Measurements from ENCODE around the gene TPRG1. TPM values are rescaled to one million over a fixed set of nuclear protein-coding genes. Genes with fewer than 3 reads are reported as not detected.
"Not testable (repeated sequence)": the region's sequence is repeated elsewhere in the genome, so short reads cannot be mapped to it uniquely, and the experiment has no call there.

The TPRG1 gene
- polyA plus RNA-seq, 1 experiment: 0.42 TPM

- Histone ChIP-seq H3K27me3 (ENCODE audit: control insufficient read depth, insufficient read depth, low read length) (no peaks in the 10 kb centered on the region), H3K4me3 (ENCODE audit: low read depth, low read length) (no peak overlapping the region), H3K27ac (ENCODE audit: low read depth, low read length) (no peak overlapping the region), H3K9me3 (ENCODE audit: control insufficient read depth, insufficient read depth, low read length) (no peaks in the 10 kb centered on the region)
- no peak for TF ChIP-seq CTCF (IDR thresholded peaks at IDR 0.05; ENCODE audit: low read depth, low read length)
- ChIA-PET POLR2A (no interaction called here), CTCF (no interaction called here)
- DNase-seq (ENCODE audit: low read depth, low spot score): no peak
Measured at GRCh38 chr3:189322339-189322738, 150.6 kb downstream of the TPRG1 start.

GRCh38 chr3:189324538-189325138 lies 152.9 kb downstream of the TPRG1 start:
- Histone ChIP-seq H3K27ac (ENCODE audit: low read depth, low read length) (no peak overlapping the region), H3K27me3 (ENCODE audit: control insufficient read depth, insufficient read depth, low read length) (no peaks in the 10 kb centered on the region), H3K4me3 (ENCODE audit: low read depth, low read length) (no peak overlapping the region), H3K9me3 (ENCODE audit: control insufficient read depth, insufficient read depth, low read length) (no peaks in the 10 kb centered on the region)
- POLR2A ChIA-PET: interaction anchor here (0.6 kb wide), 1 partner anchor 1518 kb away, joined by 3 read pairs; no protein-coding TSS in a partner anchor
- peak; percentile 26 for DNase-seq (ENCODE audit: low read depth, low spot score)
- TF ChIP-seq CTCF (IDR thresholded peaks at IDR 0.05; ENCODE audit: low read depth, low read length): no peak
- CTCF ChIA-PET: no interaction called here

GRCh38 chr3:189325454-189325853 lies 153.7 kb downstream of the TPRG1 start:
- Histone ChIP-seq H3K9me3 (ENCODE audit: control insufficient read depth, insufficient read depth, low read length) (no peaks in the 10 kb centered on the region), H3K27me3 (ENCODE audit: control insufficient read depth, insufficient read depth, low read length) (no peaks in the 10 kb centered on the region), H3K4me3 (ENCODE audit: low read depth, low read length) (no peak overlapping the region), H3K27ac (ENCODE audit: low read depth, low read length) (no peak overlapping the region)
- POLR2A ChIA-PET: no interaction called here
- no peak for TF ChIP-seq CTCF (IDR thresholded peaks at IDR 0.05; ENCODE audit: low read depth, low read length)
- no peak for DNase-seq (ENCODE audit: low read depth, low spot score)
- CTCF ChIA-PET: no interaction called here

GRCh38 chr3:189329630-189330029 lies 157.9 kb downstream of the TPRG1 start:
- H3K4me3 ChIP-seq (ENCODE audit: low read depth, low read length); POLR2A ChIA-PET; DNase-seq (ENCODE audit: low read depth, low spot score); CTCF ChIA-PET; H3K9me3 ChIP-seq (ENCODE audit: control insufficient read depth, insufficient read depth, low read length); H3K27ac ChIP-seq (ENCODE audit: low read depth, low read length); H3K27me3 ChIP-seq (ENCODE audit: control insufficient read depth, insufficient read depth, low read length): not testable (repeated sequence)

DNA sequence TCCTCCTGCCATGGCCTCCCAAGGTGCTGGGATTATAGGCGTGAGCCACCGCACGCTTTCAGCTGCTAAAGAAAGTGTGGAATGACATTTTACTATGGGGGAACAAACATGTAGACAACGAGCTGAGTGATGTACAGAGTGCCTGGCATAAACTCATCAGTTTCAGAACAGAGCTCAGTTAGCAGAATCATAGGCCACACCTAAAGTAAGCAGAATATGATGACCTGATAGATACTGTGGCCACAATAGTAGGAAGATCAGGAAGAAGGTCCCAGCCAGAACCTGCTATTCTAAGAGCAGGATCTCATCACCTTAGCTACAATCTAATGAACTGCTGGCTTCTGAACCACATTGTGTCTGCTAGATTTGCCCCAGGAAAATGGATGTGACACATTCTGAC lies 158.3 kb downstream of the TPRG1 start:
- H3K27ac ChIP-seq (ENCODE audit: low read depth, low read length): no peak overlapping the region
- ChIA-PET POLR2A (no interaction called here), CTCF (no interaction called here)
- no peak for TF ChIP-seq CTCF (IDR thresholded peaks at IDR 0.05; ENCODE audit: low read depth, low read length)
- no peaks in the 10 kb centered on the region for H3K9me3 ChIP-seq (ENCODE audit: control insufficient read depth, insufficient read depth, low read length)
- no peak for DNase-seq (ENCODE audit: low read depth, low spot score)
- H3K4me3 ChIP-seq (ENCODE audit: low read depth, low read length): no peak overlapping the region
- no peaks in the 10 kb centered on the region for H3K27me3 ChIP-seq (ENCODE audit: control insufficient read depth, insufficient read depth, low read length)

DNA sequence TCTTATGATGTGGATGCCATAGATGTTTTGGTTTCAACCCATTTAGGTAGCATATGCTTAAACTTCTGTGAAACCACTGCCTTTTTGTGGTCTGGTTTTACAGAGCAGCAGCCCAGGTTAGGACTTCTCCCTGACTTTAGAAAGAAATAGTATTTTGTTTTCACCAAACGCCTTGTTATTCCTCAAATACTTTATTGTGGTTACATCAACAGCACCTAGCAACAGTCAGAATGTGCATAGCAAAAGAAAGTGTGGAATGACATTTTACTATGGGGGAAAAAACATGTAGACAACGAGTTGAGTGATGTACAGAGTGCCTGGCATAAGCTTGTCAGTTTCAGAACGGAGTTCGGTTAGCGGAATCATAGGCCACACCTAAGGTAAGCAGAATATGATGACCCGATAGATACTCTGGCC lies 159.2 kb downstream of the TPRG1 start:
- ChIA-PET CTCF (no interaction called here), POLR2A (no interaction called here)
- Histone ChIP-seq H3K27ac (ENCODE audit: low read depth, low read length) (no peak overlapping the region), H3K4me3 (ENCODE audit: low read depth, low read length) (no peak overlapping the region), H3K9me3 (ENCODE audit: control insufficient read depth, insufficient read depth, low read length) (no peaks in the 10 kb centered on the region), H3K27me3 (ENCODE audit: control insufficient read depth, insufficient read depth, low read length) (no peaks in the 10 kb centered on the region)
- no peak for DNase-seq (ENCODE audit: low read depth, low spot score)
- TF ChIP-seq CTCF (IDR thresholded peaks at IDR 0.05; ENCODE audit: low read depth, low read length): no peak

All from AG04450 (cell line).